Esophagus muscularis mucosa (tissue), 4 donors: ENCODE data around the gene GFRA3. TPM values are rescaled to one million over a fixed set of nuclear protein-coding genes. Genes with fewer than 3 reads are reported as not detected.

Source experiments
- DNase-seq: peaks from one replicate; pipeline ENCODE4 v3.0.0-alpha.2; 2017; ENCODE audit errors: extremely low spot score
- H3K27ac ChIP-seq, 4 donors: fragments of 200-600 bp; sonication (generic); replicated peaks in 1 of 4; 1 replicate in 3 of 4; 2 replicates in 1 of 4; pipeline ENCODE4 v1.5.1; 2016 to 2019; ENCODE audit warnings: mild to moderate bottlenecking in 1 of 4
- H3K27me3 ChIP-seq, 4 donors: fragments of 200-600 bp; sonication (generic); one replicate each; pipeline versions ENCODE4 v1.5.1 to v1.6.0; 2016 to 2019
- H3K36me3 ChIP-seq, 4 donors: fragments of 200-600 bp; sonication (generic); one replicate each; pipeline ENCODE4 v1.5.1; 2016 to 2019
- H3K4me1 ChIP-seq, 4 donors: fragments of 200-600 bp; sonication (generic); one replicate each; pipeline ENCODE4 v1.5.1; 2016 to 2019
- H3K4me3 ChIP-seq, 4 donors: fragments of 200-600 bp; sonication (generic); 1 replicate in 2 of 4; 2 replicates in 2 of 4; pipeline ENCODE4 v1.5.1; 2016 to 2019; ENCODE audit warnings: mild to moderate bottlenecking in 4 of 4, moderate library complexity in 1 of 4
- H3K9me3 ChIP-seq, 4 donors: fragments of 200-600 bp; sonication (generic); 1 replicate in 3 of 4; 2 replicates in 1 of 4; pipeline ENCODE4 v1.5.1; 2016 to 2019
- CTCF ChIP-seq, 3 experiments: fragments of 200-600 bp in 2 of 3; fragments of 450-650 bp in 1 of 3; sonication (generic) in 2 of 3; IDR thresholded peaks; one replicate each; pipeline ENCODE4 v1.5.1; 2017 to 2019; ENCODE audit warnings: antibody characterized with exemption in 3 of 3, mild to moderate bottlenecking in 2 of 3, moderate library complexity in 1 of 3
- EP300 ChIP-seq: sonication (generic); formaldehyde crosslinking; IDR thresholded peaks from one replicate; pipeline ENCODE4 v1.6.1; 2017; ENCODE audit warnings: antibody characterized with exemption
- POLR2A ChIP-seq: fragments of 450-650 bp; IDR thresholded peaks from one replicate; pipeline ENCODE4 v1.6.1; 2017; ENCODE audit warnings: antibody characterized with exemption, moderate library complexity, mild to moderate bottlenecking, low read depth
- POLR2AphosphoS5 ChIP-seq, 2 donors: sonication (generic); formaldehyde crosslinking; IDR thresholded peaks; one replicate each; pipeline ENCODE4 v1.6.1; 2017; ENCODE audit warnings: antibody characterized with exemption in 2 of 2
- WGBS: methylation state at CpG from one replicate; pipeline ENCODE4 v1.1.5; 2018; 5-methylcytosine and 5-hydroxymethylcytosine counted together
- intact Hi-C: fragments of 100-400 bp; cut with DNase I; formaldehyde crosslinking; loops from one replicate; pipeline ENCODE4 v1.15.1; 2023
- total RNA-seq, 4 donors: library from RNA; depleted of rRNA; stranded (reverse); fragments of >200 nt; gene quantifications; one replicate each; pipeline versions ENCODE4 v1.1.0 to v1.2.1, GENCODE V29; 2016

GFRA3 gene
- total RNA-seq, 4 donors from 2014 or later: 2.5 to 8.4 (median 4.2) TPM

GRCh38 chr5:138213161-138214029, 61.0 kb downstream of the GFRA3 start, which contains the start of gene CDC23:
Gene CDC23 (minus strand): TSS chr5:138213323. CDS start chr5:138213312, 11 bp downstream.
- 1% methylated on average over 31 of the region's 32 CpGs for WGBS
- H3K36me3 ChIP-seq: peaks cover 0 to 20% (median 13%) of the 10 kb centered on the region in 4 donors
- intact Hi-C loops: loop anchor here (10.0 kb wide), 1 partner anchor 121 kb away; the partner anchor contains the start of genes CDC25C and FAM53C
- H3K9me3 ChIP-seq: no peaks in the 10 kb centered on the region
- no peaks in the 10 kb centered on the region for H3K27me3 ChIP-seq
- peaks cover 18 to 33% (median 28%) of the 10 kb centered on the region in 4 donors for H3K4me1 ChIP-seq
- peak within 1 kb of the TSS; percentile 80 to 98 (median 96) for H3K4me3 ChIP-seq
- peak; percentile 98 for DNase-seq
- H3K27ac ChIP-seq: peak within 1 kb of the TSS; percentile 83 to 86 (median 84)
- TF ChIP-seq POLR2A: no peak
- TF ChIP-seq POLR2AphosphoS5 (IDR thresholded peaks at IDR 0.05): peak; percentile 83
- peak in 1 of 3 experiments; percentile 18 for TF ChIP-seq CTCF (IDR thresholded peaks at IDR 0.05)
- no peak for TF ChIP-seq EP300

GRCh38 chr5:138212828-138213160, 61.6 kb downstream of the GFRA3 start:
- no peaks in the 10 kb centered on the region for H3K27me3 ChIP-seq
- H3K4me3 ChIP-seq: peak overlapping the region; percentile 80 to 98 (median 96)
- no peaks in the 10 kb centered on the region for H3K9me3 ChIP-seq
- 0% methylated on average over 1 of the region's 8 CpGs for WGBS
- H3K36me3 ChIP-seq: peaks cover 0 to 20% (median 13%) of the 10 kb centered on the region in 4 donors
- TF ChIP-seq POLR2A (no peak), POLR2AphosphoS5 (IDR thresholded peaks at IDR 0.05) (no peak)
- intact Hi-C loops: loop anchor here (10.0 kb wide), 1 partner anchor 122 kb away; the partner anchor contains the start of genes CDC25C and FAM53C
- no peak for DNase-seq
- peak overlapping the region; percentile 83 to 86 (median 84) for H3K27ac ChIP-seq
- peaks cover 18 to 33% (median 28%) of the 10 kb centered on the region in 4 donors for H3K4me1 ChIP-seq

GRCh38 chr5:138210985-138211384, 63.4 kb downstream of the GFRA3 start:
- intact Hi-C loops: loop anchor here (10.0 kb wide), 1 partner anchor 124 kb away; the partner anchor contains the start of genes CDC25C and FAM53C
- H3K27me3 ChIP-seq: no peaks in the 10 kb centered on the region
- H3K4me3 ChIP-seq: no peak overlapping the region
- WGBS: 95% methylated on average over 3 of the region's 3 CpGs
- TF ChIP-seq EP300: no peak
- TF ChIP-seq POLR2A: no peak
- H3K9me3 ChIP-seq: no peaks in the 10 kb centered on the region
- H3K27ac ChIP-seq: no peak overlapping the region
- peaks cover 18 to 33% (median 28%) of the 10 kb centered on the region in 4 donors for H3K4me1 ChIP-seq
- DNase-seq: no peak
- peaks cover 0 to 30% (median 15%) of the 10 kb centered on the region in 4 donors for H3K36me3 ChIP-seq

Other genes starting within 250 kb of the GFRA3 start
- 10 to 100 TPM; 50.0 to 73.1 (median 53.6) TPM for gene FAM13B, start 241.5 kb downstream of the GFRA3 start, total RNA-seq
- not detected for gene WNT8A, start 190.6 kb downstream of the GFRA3 start, total RNA-seq
- 1 to 10 TPM; 1.1 to 5.4 (median 2.5) TPM for gene NME5, start 135.2 kb downstream of the GFRA3 start, total RNA-seq
- 10 to 100 TPM; 27.3 to 41.5 (median 31.2) TPM for gene BRD8, start 96.0 kb downstream of the GFRA3 start, total RNA-seq
- 1 to 10 TPM in 1 of 4 donors, under 1 TPM in 1, not detected in 2; 0.50 to 1.1 TPM for gene KIF20A, start 95.5 kb downstream of the GFRA3 start, total RNA-seq
- 10 to 100 TPM; 15.6 to 21.2 (median 20.4) TPM for gene CDC23, start 61.3 kb downstream of the GFRA3 start, total RNA-seq
- gene CDC25C, start 57.2 kb upstream of the GFRA3 start, total RNA-seq: under 1 TPM in 1 of 4 donors, not detected in 3; 0.17 TPM
- gene FAM53C, start 63.6 kb upstream of the GFRA3 start, total RNA-seq: 10 to 100 TPM; 22.4 to 40.0 (median 29.6) TPM
- 10 to 100 TPM; 61.3 to 88.8 (median 74.9) TPM for gene KDM3B, start 78.1 kb upstream of the GFRA3 start, total RNA-seq
- 10 to 100 TPM; 24.5 to 55.9 (median 33.6) TPM for gene REEP2, start 164.4 kb upstream of the GFRA3 start, total RNA-seq
- 100 to 1,000 TPM in 1 of 4 donors, 10 to 100 TPM in 2, 1 to 10 TPM in 1; 9.6 to 138 (median 13.5) TPM for gene EGR1, start 190.9 kb upstream of the GFRA3 start, total RNA-seq